ENCODE data around the gene PGAP1.
A peak's percentile ranks its signal among the peaks of the same experiment; 100 is the strongest.
"Not testable (repeated sequence)": the region's sequence is repeated elsewhere in the genome, so short reads cannot be mapped to it uniquely, and the experiment has no call there.

Gene PGAP1

GRCh38 chr2:196944570-196944969 lies 18.1 kb upstream of the PGAP1 start:
- DNase-seq: no peak

- DNase-seq: no peak
Observed at GRCh38 chr2:196941398-196942078, 15.0 kb upstream of the PGAP1 start.

- peak; percentile 74 for DNase-seq
Observed at GRCh38 chr2:196939371-196939770, 12.9 kb upstream of the PGAP1 start.

GRCh38 chr2:196935432-196935831 lies 8.9 kb upstream of the PGAP1 start:
- DNase-seq: no peak

- DNase-seq: no peak
Observed at GRCh38 chr2:196934672-196935071, 8.2 kb upstream of the PGAP1 start.

- DNase-seq: no peak
Observed at GRCh38 chr2:196931555-196931954, 5.0 kb upstream of the PGAP1 start.

- peak; percentile 85 for DNase-seq
Observed at GRCh38 chr2:196927376-196928225, 1.1 kb upstream of the PGAP1 start.

- peak; percentile 19 for DNase-seq
Observed at GRCh38 chr2:196925768-196926561, 542 bp downstream of the PGAP1 start.

GRCh38 chr2:196925051-196925767 lies 1.3 kb downstream of the PGAP1 start:
- peak; percentile 17 for DNase-seq

- DNase-seq: no peak
Observed at GRCh38 chr2:196924051-196924450, 2.5 kb downstream of the PGAP1 start.

GRCh38 chr2:196918927-196919326 lies 7.6 kb downstream of the PGAP1 start:
- no peak for DNase-seq

- DNase-seq: no peak
Observed at GRCh38 chr2:196917802-196918201, 8.7 kb downstream of the PGAP1 start.

GRCh38 chr2:196915507-196916189 lies 10.9 kb downstream of the PGAP1 start:
- no peak for DNase-seq

GRCh38 chr2:196914867-196915460 lies 11.5 kb downstream of the PGAP1 start:
- DNase-seq: no peak

- no peak for DNase-seq
Observed at GRCh38 chr2:196913691-196914090, 12.8 kb downstream of the PGAP1 start.

GRCh38 chr2:196905365-196905764 lies 21.1 kb downstream of the PGAP1 start:
- DNase-seq: not testable (repeated sequence)

GRCh38 chr2:196902828-196903227 lies 23.7 kb downstream of the PGAP1 start:
- peak; percentile 18 for DNase-seq

GRCh38 chr2:196900843-196901242 lies 25.7 kb downstream of the PGAP1 start:
- no peak for DNase-seq

GRCh38 chr2:196899976-196900375 lies 26.5 kb downstream of the PGAP1 start:
- DNase-seq: no peak

GRCh38 chr2:196891136-196891535 lies 35.4 kb downstream of the PGAP1 start:
- no peak for DNase-seq

GRCh38 chr2:196887431-196887830 lies 39.1 kb downstream of the PGAP1 start:
- no peak for DNase-seq

- no peak for DNase-seq
Observed at GRCh38 chr2:196884368-196884767, 42.1 kb downstream of the PGAP1 start.

Data from fibroblast of skin of right quadriceps (primary cell).